ENCODE measurements around the gene IL4. TPM values are rescaled to one million over a fixed set of nuclear protein-coding genes. Genes with fewer than 3 reads are reported as not detected.

The IL4 gene
- not detected in 2 replicates for total RNA-seq

GRCh38 chr5:132673939-132674630, at the start of gene IL4:
Gene IL4, plus strand, starts transcription at chr5:132673989. Its CDS starts 62 bp downstream, at chr5:132674051.

GRCh38 chr5:132657676-132658380, 16.0 kb upstream of the IL4 start, which contains the start of gene IL13:
Gene IL13, plus strand, starts transcription at chr5:132658173. Its CDS starts 14 bp downstream, at chr5:132658187.

Other genes starting within 250 kb of the IL4 start
- 9.7 and 14.5 TPM in 2 replicates for gene IRF1, start 183.2 kb upstream of the IL4 start, total RNA-seq
- gene IL5, start 130.5 kb upstream of the IL4 start, total RNA-seq = not detected in 2 replicates
- 34.3 and 36.6 TPM in 2 replicates for gene RAD50, start 117.0 kb upstream of the IL4 start, total RNA-seq
- gene IL13, start 15.8 kb upstream of the IL4 start, total RNA-seq = not detected in 2 replicates
- gene KIF3A, start 63.6 kb downstream of the IL4 start, total RNA-seq = 12.9 and 15.8 TPM in 2 replicates
- 0.22 TPM in 1 of 2 replicates, not detected in the other for gene CCNI2, start 73.4 kb downstream of the IL4 start, total RNA-seq
- gene SEPTIN8, start 103.2 kb downstream of the IL4 start, total RNA-seq = 48.0 and 58.6 TPM in 2 replicates
- gene SOWAHA, start 139.3 kb downstream of the IL4 start, total RNA-seq = not detected in 2 replicates
- 5.3 and 8.5 TPM in 2 replicates for gene SHROOM1, start 156.7 kb downstream of the IL4 start, total RNA-seq
- under 0.01 and 0.14 TPM in 2 replicates for gene GDF9, start 192.5 kb downstream of the IL4 start, total RNA-seq
- gene UQCRQ, start 192.7 kb downstream of the IL4 start, total RNA-seq = 67.9 and 92.2 TPM in 2 replicates
- gene LEAP2, start 199.7 kb downstream of the IL4 start, total RNA-seq = 0.50 and 0.53 TPM in 2 replicates